ENCODE measurements around the gene MYO5B.

The MYO5B gene

DNA sequence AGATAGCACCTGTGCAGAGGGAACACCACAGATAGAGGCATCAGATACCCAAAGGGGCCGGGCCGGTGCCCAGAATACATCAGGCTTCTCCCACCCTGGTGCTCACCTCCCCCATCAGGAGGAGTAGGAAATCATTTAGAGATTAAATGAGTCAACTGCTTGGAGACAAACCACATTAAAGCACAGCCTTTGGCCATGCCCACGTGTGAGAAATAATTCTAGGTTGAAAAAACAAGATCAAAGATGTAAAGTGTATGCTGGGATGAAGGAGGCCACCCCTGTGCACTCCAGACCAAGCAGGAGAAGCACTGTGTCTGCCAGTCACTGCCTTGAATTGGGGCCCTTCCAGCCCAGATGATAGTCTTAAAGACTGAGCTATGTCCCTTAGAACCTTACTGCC, 228.9 kb downstream of the MYO5B start:
- no peak for TF ChIP-seq CTCF (IDR thresholded peaks at IDR 0.05; ENCODE audit: control insufficient read depth, insufficient read depth, low read depth, low read length, missing control alignments)
- no peak for DNase-seq (ENCODE audit: low read depth)
- H3K4me3 ChIP-seq (ENCODE audit: control insufficient read depth, low read depth, low read length) = no peak overlapping the region

DNA sequence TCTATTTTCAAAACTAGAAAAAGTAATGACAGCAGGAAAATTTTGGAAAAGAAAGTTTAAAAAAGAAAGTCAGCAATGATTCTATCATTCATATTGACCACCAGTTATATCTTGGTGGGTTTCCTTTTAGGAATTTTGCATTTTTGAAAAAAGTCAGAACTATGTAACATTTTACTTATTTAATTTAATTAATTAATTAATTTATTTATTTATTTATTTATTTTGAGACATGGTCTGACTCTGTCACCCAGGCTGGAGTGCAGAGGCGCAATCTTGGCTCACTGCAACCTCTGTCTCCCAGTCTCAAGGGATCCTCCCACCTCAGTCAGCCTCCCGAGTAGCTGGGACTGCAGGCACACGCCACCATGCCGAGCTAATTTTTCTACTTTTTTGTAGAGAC, 231.7 kb downstream of the MYO5B start:
- DNase-seq (ENCODE audit: low read depth) = no peak
- no peak overlapping the region for H3K4me3 ChIP-seq (ENCODE audit: control insufficient read depth, low read depth, low read length)
- TF ChIP-seq CTCF (IDR thresholded peaks at IDR 0.05; ENCODE audit: control insufficient read depth, insufficient read depth, low read depth, low read length, missing control alignments) = no peak

DNA sequence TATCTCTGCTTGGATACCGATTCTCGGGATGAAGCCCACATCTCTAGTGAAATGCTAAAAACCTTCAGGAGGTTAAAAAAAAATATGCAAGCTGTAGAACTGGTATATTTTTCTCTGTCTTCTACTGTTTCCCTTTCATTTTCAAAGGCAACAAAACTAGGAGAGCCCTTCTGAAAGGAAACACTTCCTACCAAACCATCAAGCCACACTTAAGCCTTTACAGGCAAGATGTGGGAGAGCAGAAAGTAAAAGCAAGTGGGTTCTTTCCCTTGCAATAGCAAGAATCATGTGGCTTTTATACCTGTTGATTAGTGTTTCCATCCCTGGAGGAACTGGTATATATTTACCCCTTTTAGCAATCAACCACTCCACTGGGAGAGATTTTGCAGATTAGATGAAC, 233.7 kb downstream of the MYO5B start:
- no peak for TF ChIP-seq CTCF (IDR thresholded peaks at IDR 0.05; ENCODE audit: control insufficient read depth, insufficient read depth, low read depth, low read length, missing control alignments)
- H3K4me3 ChIP-seq (ENCODE audit: control insufficient read depth, low read depth, low read length) = no peak overlapping the region
- DNase-seq (ENCODE audit: low read depth) = no peak

DNA sequence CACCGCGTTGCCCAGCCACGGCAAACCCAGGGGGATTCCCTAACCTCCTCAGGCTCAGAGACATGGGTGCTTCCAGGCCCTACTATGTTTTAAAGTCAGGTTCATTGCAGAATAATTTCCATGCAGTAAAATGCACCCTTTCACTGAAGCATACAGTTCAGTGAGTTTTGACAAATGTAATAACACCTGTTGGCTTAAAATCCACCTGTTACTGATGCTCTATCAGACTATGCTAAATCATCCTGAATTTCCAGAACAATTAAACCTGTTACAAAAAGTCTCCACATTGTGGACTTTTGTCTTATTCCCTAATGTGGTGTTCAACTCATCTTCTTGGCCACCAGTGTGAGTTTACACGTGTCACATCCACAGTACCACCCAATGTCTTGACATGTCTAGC, 234.6 kb downstream of the MYO5B start:
- TF ChIP-seq CTCF (IDR thresholded peaks at IDR 0.05; ENCODE audit: control insufficient read depth, insufficient read depth, low read depth, low read length, missing control alignments) = no peak
- H3K4me3 ChIP-seq (ENCODE audit: control insufficient read depth, low read depth, low read length) = no peak overlapping the region
- no peak for DNase-seq (ENCODE audit: low read depth)

DNA sequence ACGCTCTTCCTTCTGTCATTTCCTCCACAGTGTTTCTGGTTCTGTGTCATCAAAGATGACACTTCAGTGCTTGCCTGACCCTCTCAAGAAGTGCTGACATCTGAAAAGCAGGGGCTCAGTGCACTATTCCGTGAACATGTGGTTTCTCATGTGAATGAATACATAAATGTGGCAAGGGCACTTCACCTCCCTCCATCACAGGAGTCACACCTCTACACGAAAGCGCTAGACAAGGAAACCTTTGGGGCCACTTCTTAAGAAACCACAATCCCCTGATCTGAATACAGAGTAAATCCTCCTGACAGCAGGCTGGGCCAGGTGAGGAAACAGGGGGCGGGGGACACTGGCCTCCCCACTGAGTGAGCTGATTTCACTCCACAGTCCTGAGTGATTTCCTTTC, 235.8 kb downstream of the MYO5B start:
- no peak for TF ChIP-seq CTCF (IDR thresholded peaks at IDR 0.05; ENCODE audit: control insufficient read depth, insufficient read depth, low read depth, low read length, missing control alignments)
- DNase-seq (ENCODE audit: low read depth) = no peak
- H3K4me3 ChIP-seq (ENCODE audit: control insufficient read depth, low read depth, low read length) = no peak overlapping the region

DNA sequence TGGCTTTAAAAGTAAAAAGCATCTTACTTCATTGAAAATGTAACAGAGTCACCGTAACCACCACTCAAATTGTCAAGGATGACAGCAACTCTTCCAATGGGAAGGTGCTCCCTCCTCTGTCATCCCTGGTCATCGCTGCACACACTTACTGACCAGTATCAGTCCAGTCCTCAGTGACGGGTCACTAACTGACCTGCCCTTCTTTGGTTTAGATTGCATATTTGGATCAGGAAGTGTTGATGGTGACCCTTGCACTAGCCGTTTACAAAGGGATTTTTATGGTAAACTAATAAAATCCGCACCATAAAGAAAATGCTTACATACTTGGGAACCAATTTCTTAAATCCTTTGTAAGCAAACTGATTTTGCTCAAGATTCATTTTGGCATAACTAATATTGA, 239.7 kb downstream of the MYO5B start:
- no peak for DNase-seq (ENCODE audit: low read depth)
- no peak overlapping the region for H3K4me3 ChIP-seq (ENCODE audit: control insufficient read depth, low read depth, low read length)
- TF ChIP-seq CTCF (IDR thresholded peaks at IDR 0.05; ENCODE audit: control insufficient read depth, insufficient read depth, low read depth, low read length, missing control alignments) = no peak

GRCh38 chr18:49953391-49953790, 241.6 kb downstream of the MYO5B start:
- no peak for TF ChIP-seq CTCF (IDR thresholded peaks at IDR 0.05; ENCODE audit: control insufficient read depth, insufficient read depth, low read depth, low read length, missing control alignments)
- no peak for DNase-seq (ENCODE audit: low read depth)
- no peak overlapping the region for H3K4me3 ChIP-seq (ENCODE audit: control insufficient read depth, low read depth, low read length)

Data from AG09309 (cell line).